Glomerular visceral epithelial cell (primary cell): Measurements from ENCODE around the gene EI24.
"Not testable (repeated sequence)": the region's sequence is repeated elsewhere in the genome, so short reads cannot be mapped to it uniquely, and the experiment has no call there.

ENCODE experiments used
- DNase-seq: peaks from one replicate; pipeline ENCODE4 v3.0.0-alpha.2; 2016; ENCODE audit errors: extremely low spot score

Gene EI24

GRCh38 chr11:125568970-125569914, at the start of gene EI24:
EI24 (plus strand) TSS chr11:125569477; CDS start chr11:125572528, 3,051 bp downstream.
- DNase-seq = peak; percentile 89

GRCh38 chr11:125519860-125520834, 49.1 kb upstream of the EI24 start:
- no peak for DNase-seq

- DNase-seq = no peak
These were observed 44.0 kb upstream of the EI24 start for GRCh38 chr11:125525303-125525702.

- no peak for DNase-seq
These were observed 36.6 kb upstream of the EI24 start for GRCh38 chr11:125532668-125533067.

GRCh38 chr11:125535585-125535984, 33.7 kb upstream of the EI24 start:
- DNase-seq = no peak

- DNase-seq = not testable (repeated sequence)
These were observed 32.4 kb upstream of the EI24 start for GRCh38 chr11:125536834-125537233.

- DNase-seq = no peak
These were observed 26.6 kb upstream of the EI24 start for GRCh38 chr11:125542709-125543108.

- DNase-seq = no peak
These were observed 18.5 kb upstream of the EI24 start for GRCh38 chr11:125550780-125551179.

GRCh38 chr11:125551835-125552342, 17.4 kb upstream of the EI24 start:
- DNase-seq = no peak

- DNase-seq = no peak
These were observed 16.4 kb upstream of the EI24 start for GRCh38 chr11:125552927-125553326.

GRCh38 chr11:125553357-125553756, 15.9 kb upstream of the EI24 start:
- no peak for DNase-seq

GRCh38 chr11:125554038-125554437, 15.2 kb upstream of the EI24 start:
- DNase-seq = no peak

- no peak for DNase-seq
These were observed 9.4 kb upstream of the EI24 start for GRCh38 chr11:125559888-125560287.

- no peak for DNase-seq
These were observed 7.4 kb upstream of the EI24 start for GRCh38 chr11:125561924-125562323.

- DNase-seq = no peak
These were observed 6.8 kb upstream of the EI24 start for GRCh38 chr11:125562430-125562829.

GRCh38 chr11:125564357-125564756, 4.9 kb upstream of the EI24 start:
- DNase-seq = no peak

GRCh38 chr11:125566235-125566634, 3.0 kb upstream of the EI24 start:
- DNase-seq = no peak

GRCh38 chr11:125569915-125570621, 791 bp downstream of the EI24 start:
- peak; percentile 3 for DNase-seq

- no peak for DNase-seq
These were observed 1.7 kb downstream of the EI24 start for GRCh38 chr11:125570952-125571351.

- DNase-seq = no peak
These were observed 3.6 kb downstream of the EI24 start for GRCh38 chr11:125572916-125573315.

GRCh38 chr11:125577181-125577580, 7.9 kb downstream of the EI24 start:
- DNase-seq = not testable (repeated sequence)
